Endothelial cell (in vitro differentiated cells): Measurements from ENCODE around the gene SLC22A17. TPM values are rescaled to one million over a fixed set of nuclear protein-coding genes. Genes with fewer than 3 reads are reported as not detected.

ENCODE experiments used
- DNase-seq: peaks from one replicate; pipeline ENCODE4 v3.0.0; 2021; ENCODE audit warnings: low spot score
- H3K27ac Mint-ChIP-seq: one replicate; pipeline ENCODE4 v1.8.0; 2021; ENCODE audit warnings: mixed read lengths, inconsistent platforms; ENCODE audit not compliant: unreplicated experiment
- H3K27me3 Mint-ChIP-seq: one replicate; pipeline ENCODE4 v1.8.0; 2021; ENCODE audit warnings: mild to moderate bottlenecking, moderate library complexity, mixed read lengths, inconsistent platforms; ENCODE audit not compliant: unreplicated experiment
- H3K36me3 Mint-ChIP-seq: one replicate; pipeline ENCODE4 v1.8.0; 2021; ENCODE audit warnings: mild to moderate bottlenecking, low read depth, mixed read lengths, inconsistent platforms; ENCODE audit not compliant: unreplicated experiment
- H3K4me1 Mint-ChIP-seq: one replicate; pipeline ENCODE4 v1.8.0; 2021; ENCODE audit warnings: mild to moderate bottlenecking, mixed read lengths, inconsistent platforms; ENCODE audit not compliant: unreplicated experiment
- H3K4me3 Mint-ChIP-seq: one replicate; pipeline ENCODE4 v1.8.0; 2021; ENCODE audit warnings: mild to moderate bottlenecking, mixed read lengths, inconsistent platforms; ENCODE audit not compliant: unreplicated experiment
- H3K9me3 Mint-ChIP-seq: one replicate; pipeline ENCODE4 v1.8.0; 2021; ENCODE audit warnings: mixed read lengths, inconsistent platforms; ENCODE audit not compliant: unreplicated experiment
- CTCF ChIP-seq: fragments of 200-600 bp; sonication (generic); IDR thresholded peaks from one replicate; pipeline ENCODE4 v1.5.0; 2021; ENCODE audit warnings: antibody characterized with exemption; ENCODE audit not compliant: unreplicated experiment
- total RNA-seq: library from RNA; stranded (reverse); fragmentation: NEBNext Ultra II Directional; extraction: Animal tissue kit (Norgen Biotek cat#: 25700); gene quantifications from one replicate; pipeline ENCODE4 v1.2.1, GENCODE V29; 2021; ENCODE audit not compliant: unreplicated experiment

The SLC22A17 gene
- total RNA-seq, 1 donor from 2014 or later: 35.3 TPM

GRCh38 chr14:23307687-23308644 is 44.7 kb downstream of the SLC22A17 start:
- Mint-ChIP-seq H3K4me1 (peaks cover 30% of the 10 kb centered on the region), H3K4me3 (peak overlapping the region; percentile 98), H3K27ac (peak overlapping the region; percentile 95), H3K36me3 (peaks cover 20% of the 10 kb centered on the region), H3K27me3 (peaks cover 11% of the 10 kb centered on the region), H3K9me3 (no peaks in the 10 kb centered on the region)
- no peak for DNase-seq
- TF ChIP-seq CTCF: no peak

- no peak for TF ChIP-seq CTCF
- DNase-seq: no peak
- H3K27me3 Mint-ChIP-seq: peaks cover 13% of the 10 kb centered on the region
- H3K36me3 Mint-ChIP-seq: peaks cover 15% of the 10 kb centered on the region
- H3K4me3 Mint-ChIP-seq: peak overlapping the region; percentile 98
- H3K27ac Mint-ChIP-seq: peak overlapping the region; percentile 95
- peaks cover 34% of the 10 kb centered on the region for H3K4me1 Mint-ChIP-seq
- H3K9me3 Mint-ChIP-seq: no peaks in the 10 kb centered on the region
Measured at GRCh38 chr14:23307146-23307530, 45.5 kb downstream of the SLC22A17 start.

- H3K27ac Mint-ChIP-seq: peak within 1 kb of the TSS; percentile 95
- H3K4me1 Mint-ChIP-seq: peaks cover 34% of the 10 kb centered on the region
- no peaks in the 10 kb centered on the region for H3K9me3 Mint-ChIP-seq
Measured at GRCh38 chr14:23306412-23307145, 46.1 kb downstream of the SLC22A17 start, which contains the start of gene BCL2L2. TSS of gene BCL2L2 (plus strand) at chr14:23306833. CDS start at chr14:23307768, 935 bp downstream.

GRCh38 chr14:23302290-23303225 is 50.1 kb downstream of the SLC22A17 start, which contains the start of gene PPP1R3E:
TSS of gene PPP1R3E (minus strand) at chr14:23302859. CDS start at chr14:23302576, 283 bp downstream.
- Mint-ChIP-seq H3K9me3 (no peaks in the 10 kb centered on the region), H3K27ac (peak within 1 kb of the TSS; percentile 89), H3K4me3 (peak within 1 kb of the TSS; percentile 98), H3K27me3 (peaks cover 14% of the 10 kb centered on the region), H3K36me3 (peaks cover 12% of the 10 kb centered on the region), H3K4me1 (peaks cover 27% of the 10 kb centered on the region)
- TF ChIP-seq CTCF: no peak
- peak; percentile 64 for DNase-seq

More at GRCh38 chr14:23306412-23307145, 46.1 kb downstream of the SLC22A17 start, which contains the start of gene BCL2L2:
- TF ChIP-seq CTCF: no peak
- Mint-ChIP-seq H3K4me3 (peak within 1 kb of the TSS; percentile 98), H3K36me3 (peaks cover 15% of the 10 kb centered on the region), H3K27me3 (peaks cover 13% of the 10 kb centered on the region)
- DNase-seq: peak; percentile 81
